Fibroblast of mammary gland (primary cell): ENCODE measurements around the gene PRR11.
A peak's percentile ranks its signal among the peaks of the same experiment; 100 is the strongest.

Experiments
- DNase-seq: peaks from one replicate; pipeline ENCODE4 v3.0.0-alpha.2; 2010; ENCODE audit warnings: low read depth
- H3K4me3 ChIP-seq: 2 replicates; pipeline ENCODE4 v1.5.1; 2011; ENCODE audit warnings: low read depth, mild to moderate bottlenecking, low read length, moderate library complexity; ENCODE audit not compliant: control insufficient read depth
- CTCF ChIP-seq: conservative IDR thresholded peaks from 2 replicates; pipeline ENCODE4 v1.5.1; 2011; ENCODE audit warnings: low read depth, low read length, inconsistent platforms; ENCODE audit not compliant: control insufficient read depth, insufficient read depth

The PRR11 gene

GRCh38 chr17:59180626-59181025, 25.1 kb downstream of the PRR11 start:
- no peak overlapping the region for H3K4me3 ChIP-seq
- no peak for TF ChIP-seq CTCF
- DNase-seq: no peak

GRCh38 chr17:59181481-59181880, 25.9 kb downstream of the PRR11 start:
- H3K4me3 ChIP-seq: no peak overlapping the region
- no peak for TF ChIP-seq CTCF
- no peak for DNase-seq

GRCh38 chr17:59185997-59186396, 30.5 kb downstream of the PRR11 start:
- H3K4me3 ChIP-seq: no peak overlapping the region
- no peak for DNase-seq
- no peak for TF ChIP-seq CTCF

GRCh38 chr17:59186850-59187249, 31.3 kb downstream of the PRR11 start:
- no peak for TF ChIP-seq CTCF
- DNase-seq: peak; percentile 5
- H3K4me3 ChIP-seq: no peak overlapping the region

GRCh38 chr17:59190806-59191205, 35.3 kb downstream of the PRR11 start:
- no peak overlapping the region for H3K4me3 ChIP-seq
- DNase-seq: no peak
- no peak for TF ChIP-seq CTCF

- TF ChIP-seq CTCF: no peak
- no peak overlapping the region for H3K4me3 ChIP-seq
- no peak for DNase-seq
Measured at GRCh38 chr17:59193336-59193862, 37.9 kb downstream of the PRR11 start.

GRCh38 chr17:59199398-59199797, 43.9 kb downstream of the PRR11 start:
- no peak for DNase-seq
- no peak for TF ChIP-seq CTCF
- H3K4me3 ChIP-seq: no peak overlapping the region
